GM12801 (cell line): ENCODE measurements around the gene HOXD13.

ENCODE experiments used
- TF ChIP-seq, protein P1 (sequence below): IDR thresholded peaks from one replicate; pipeline ENCODE4 v1.5.1; 2011; ENCODE audit warnings: control low read depth; ENCODE audit not compliant: insufficient read length; ENCODE audit errors: extremely low read depth

HOXD13 gene

DNA sequence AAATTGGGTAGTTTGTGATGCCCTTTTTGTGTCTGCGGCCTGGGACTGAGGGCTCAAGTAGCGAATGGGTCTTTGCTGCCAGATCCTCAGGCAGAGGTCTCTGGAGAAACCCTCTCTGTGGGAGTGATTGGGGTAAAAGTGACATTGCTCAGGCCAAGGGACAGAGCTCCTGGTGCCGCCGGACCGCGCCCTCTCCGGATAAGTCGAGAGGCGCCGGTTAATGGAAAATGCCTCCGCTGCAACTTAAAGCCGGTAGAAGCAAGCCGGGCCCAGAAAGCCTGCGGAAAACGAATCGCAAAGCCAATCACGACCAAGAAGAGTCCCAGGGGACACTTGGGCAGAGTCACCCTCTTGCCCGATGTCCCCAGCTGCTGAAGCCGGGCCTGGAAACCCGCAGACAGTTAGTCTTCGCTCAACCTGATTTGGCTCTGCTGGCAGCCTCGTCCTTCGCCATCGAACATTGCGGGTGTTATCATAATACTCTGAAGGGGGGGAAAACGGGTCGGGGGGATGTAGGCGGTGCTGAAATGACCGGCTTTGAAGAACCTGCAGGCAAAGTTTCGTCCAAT, 6.7 kb downstream of the HOXD13 start:
- TF ChIP-seq, protein P1, sequence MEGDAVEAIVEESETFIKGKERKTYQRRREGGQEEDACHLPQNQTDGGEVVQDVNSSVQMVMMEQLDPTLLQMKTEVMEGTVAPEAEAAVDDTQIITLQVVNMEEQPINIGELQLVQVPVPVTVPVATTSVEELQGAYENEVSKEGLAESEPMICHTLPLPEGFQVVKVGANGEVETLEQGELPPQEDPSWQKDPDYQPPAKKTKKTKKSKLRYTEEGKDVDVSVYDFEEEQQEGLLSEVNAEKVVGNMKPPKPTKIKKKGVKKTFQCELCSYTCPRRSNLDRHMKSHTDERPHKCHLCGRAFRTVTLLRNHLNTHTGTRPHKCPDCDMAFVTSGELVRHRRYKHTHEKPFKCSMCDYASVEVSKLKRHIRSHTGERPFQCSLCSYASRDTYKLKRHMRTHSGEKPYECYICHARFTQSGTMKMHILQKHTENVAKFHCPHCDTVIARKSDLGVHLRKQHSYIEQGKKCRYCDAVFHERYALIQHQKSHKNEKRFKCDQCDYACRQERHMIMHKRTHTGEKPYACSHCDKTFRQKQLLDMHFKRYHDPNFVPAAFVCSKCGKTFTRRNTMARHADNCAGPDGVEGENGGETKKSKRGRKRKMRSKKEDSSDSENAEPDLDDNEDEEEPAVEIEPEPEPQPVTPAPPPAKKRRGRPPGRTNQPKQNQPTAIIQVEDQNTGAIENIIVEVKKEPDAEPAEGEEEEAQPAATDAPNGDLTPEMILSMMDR = no peak

DNA sequence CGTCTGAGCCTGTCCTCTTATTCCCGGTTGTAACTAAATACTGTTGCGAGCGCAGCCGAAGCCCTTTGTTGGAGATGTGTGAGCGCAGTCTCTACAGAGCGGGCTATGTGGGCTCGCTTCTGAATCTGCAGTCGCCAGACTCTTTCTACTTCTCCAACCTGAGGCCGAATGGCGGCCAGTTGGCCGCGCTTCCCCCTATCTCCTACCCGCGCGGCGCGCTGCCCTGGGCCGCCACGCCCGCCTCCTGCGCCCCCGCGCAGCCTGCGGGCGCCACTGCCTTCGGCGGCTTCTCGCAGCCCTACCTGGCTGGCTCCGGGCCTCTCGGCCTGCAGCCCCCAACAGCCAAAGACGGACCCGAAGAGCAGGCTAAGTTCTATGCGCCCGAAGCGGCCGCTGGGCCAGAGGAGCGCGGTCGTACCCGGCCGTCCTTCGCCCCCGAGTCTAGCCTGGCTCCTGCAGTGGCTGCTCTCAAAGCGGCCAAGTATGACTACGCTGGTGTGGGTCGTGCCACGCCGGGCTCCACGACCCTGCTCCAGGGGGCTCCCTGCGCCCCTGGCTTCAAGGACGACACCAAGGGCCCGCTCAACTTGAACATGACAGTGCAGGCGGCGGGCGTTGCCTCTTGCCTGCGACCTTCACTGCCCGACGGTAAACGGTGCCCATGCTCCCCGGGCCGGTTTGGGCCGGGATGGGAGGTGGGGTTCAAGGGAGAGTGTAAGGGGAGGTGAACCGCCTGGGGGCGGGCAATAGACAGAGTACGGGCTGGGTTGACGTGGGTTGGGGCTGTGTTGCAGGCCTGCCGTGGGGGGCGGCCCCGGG, 7.4 kb downstream of the HOXD13 start, which contains the start of gene HOXD12:
Gene HOXD12, plus strand, starts transcription at position 68 of the 819 bp plus-strand sequence. Its CDS starts 7 bp downstream, at position 75.
- TF ChIP-seq, protein P1 = no peak

DNA sequence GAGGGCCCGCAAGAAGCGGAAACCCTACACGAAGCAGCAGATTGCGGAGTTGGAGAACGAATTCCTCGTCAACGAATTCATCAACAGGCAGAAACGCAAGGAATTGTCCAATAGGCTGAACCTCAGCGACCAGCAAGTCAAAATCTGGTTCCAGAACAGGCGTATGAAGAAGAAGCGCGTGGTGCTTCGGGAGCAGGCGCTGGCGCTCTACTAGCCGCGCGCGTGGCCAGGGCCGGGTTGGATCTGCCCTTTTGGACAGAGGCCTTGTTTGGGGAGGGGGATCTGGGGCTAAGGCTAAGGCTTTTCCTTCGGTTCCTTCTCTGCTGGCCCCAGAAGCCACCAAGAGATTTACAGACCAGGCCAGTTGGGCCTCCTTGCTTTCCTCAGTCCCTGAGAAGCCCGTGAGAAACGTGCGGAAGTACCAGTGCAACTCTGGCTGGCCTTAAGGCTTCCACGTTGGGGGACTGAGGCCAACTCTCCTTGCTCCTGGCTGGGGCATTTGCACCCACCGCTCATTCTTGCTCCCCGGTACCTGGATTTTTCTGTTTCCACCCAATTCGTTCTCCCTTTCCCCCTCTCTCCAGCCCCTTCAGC, 8.1 kb downstream of the HOXD13 start:
- TF ChIP-seq, protein P1 = no peak

DNA sequence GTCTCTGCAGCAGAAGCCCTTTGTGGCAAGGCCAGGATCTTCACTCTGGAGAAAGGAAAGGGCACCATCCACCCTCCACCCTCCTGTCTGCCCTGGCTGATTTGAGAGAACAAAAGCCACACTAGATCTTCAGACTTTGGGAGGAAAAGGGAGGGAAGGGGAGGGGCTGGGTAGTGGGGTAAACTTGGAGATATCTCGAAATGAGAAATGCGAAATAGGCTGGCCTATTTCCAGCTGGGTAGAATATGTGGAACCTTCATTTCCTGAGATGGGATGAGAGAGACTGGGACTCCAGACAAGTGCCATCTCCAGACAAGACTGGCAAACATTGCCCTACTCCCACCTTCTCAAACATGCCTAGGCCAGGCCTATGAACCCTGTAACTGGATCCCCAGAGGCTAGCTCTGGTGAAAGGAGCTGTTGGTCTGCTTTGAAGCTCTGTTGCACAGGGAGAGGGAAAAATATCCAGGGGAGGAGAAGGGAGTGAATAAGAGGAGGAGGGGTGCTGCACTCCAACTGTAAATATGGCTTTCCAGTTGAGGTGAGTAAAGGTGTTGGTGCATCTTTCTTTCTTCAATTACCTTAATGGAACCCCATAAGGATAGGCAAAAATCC, 8.8 kb downstream of the HOXD13 start:
- TF ChIP-seq, protein P1 = no peak

DNA sequence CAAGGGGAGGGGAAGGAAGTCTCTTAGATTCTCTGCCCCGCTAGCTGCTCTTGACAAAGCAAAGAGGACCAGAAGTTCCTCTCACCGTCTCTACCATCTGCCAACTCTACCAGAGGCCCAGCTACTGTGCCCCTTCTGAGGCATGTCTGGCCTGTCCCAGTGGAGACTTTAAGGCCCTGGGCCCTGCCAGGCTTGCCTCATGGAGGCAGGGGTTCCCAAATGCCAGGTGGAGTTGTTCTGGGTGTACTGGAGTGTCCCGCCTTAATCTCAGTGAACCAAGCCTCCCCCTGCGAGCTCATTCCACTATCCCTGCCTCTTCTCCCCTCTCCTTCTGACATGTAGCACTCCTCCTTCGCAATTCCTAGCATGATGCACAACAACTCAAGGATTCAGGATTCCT, 9.3 kb downstream of the HOXD13 start:
- TF ChIP-seq, protein P1 = no peak

DNA sequence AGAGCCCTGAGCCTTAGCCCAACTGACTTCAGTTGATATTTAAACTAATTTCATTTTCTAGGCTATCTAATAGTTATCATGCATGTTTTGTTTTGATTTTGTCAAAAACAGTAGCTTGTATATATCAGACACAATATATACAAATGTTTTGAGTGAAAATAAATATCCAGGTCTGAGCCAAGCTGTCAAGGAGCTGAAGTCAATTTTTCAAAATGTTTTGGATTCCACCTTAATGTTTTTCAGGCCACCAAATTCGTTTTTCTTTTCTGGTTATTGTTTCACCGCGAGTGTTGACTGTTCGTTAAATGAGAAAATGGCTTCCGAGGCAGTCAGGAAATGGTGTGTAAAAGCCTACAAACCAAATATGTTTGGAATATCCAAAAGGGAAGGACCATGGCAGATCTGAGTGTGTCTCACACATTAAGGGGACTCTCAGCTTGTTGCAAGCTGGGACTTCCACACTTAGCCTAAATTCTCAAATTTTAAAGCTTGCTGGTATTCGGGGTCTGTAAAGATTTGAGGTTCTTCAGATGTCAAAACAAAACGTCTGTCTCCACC, 9.9 kb downstream of the HOXD13 start:
- TF ChIP-seq, protein P1 = no peak

DNA sequence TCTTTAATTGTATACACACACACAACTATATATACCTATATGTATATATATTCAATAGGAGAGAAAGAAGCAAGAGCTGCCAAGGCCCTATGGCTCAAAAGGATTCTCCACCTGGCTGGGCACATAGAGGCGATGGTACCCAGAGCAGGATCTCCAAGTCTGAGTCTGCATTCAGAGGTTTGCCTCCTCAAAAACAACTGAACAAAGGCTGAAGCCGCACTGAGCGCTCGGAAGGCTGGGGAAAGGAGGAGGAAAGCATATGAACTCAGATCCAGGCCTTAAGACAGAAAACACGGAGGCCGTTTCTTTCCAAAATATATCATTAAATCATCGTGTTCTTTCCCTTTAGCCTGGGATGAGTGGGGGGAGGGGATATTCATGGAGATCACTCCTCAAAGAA, 10.7 kb downstream of the HOXD13 start:
- TF ChIP-seq, protein P1 = no peak
